ENCODE data around the gene PON3. TPM values are rescaled to one million over a fixed set of nuclear protein-coding genes. Genes with fewer than 3 reads are reported as not detected.

PON3 gene
- total RNA-seq, 1 experiment from 2014 or later: not detected

- H3K27ac ChIP-seq (ENCODE audit: insufficient read length, low read depth, low read length): no peak overlapping the region
- H4K91ac ChIP-seq (ENCODE audit: insufficient read length, low read depth, low read length): no peak overlapping the region
- no peak overlapping the region for H3K4ac ChIP-seq (ENCODE audit: low read depth, low read length)
- H3K23me2 ChIP-seq (ENCODE audit: insufficient read length, low read depth, low read length, poor library complexity, severe bottlenecking): no peaks in the 10 kb centered on the region
- H4K20me1 ChIP-seq (ENCODE audit: control insufficient read depth, insufficient read depth, insufficient read length): no peaks in the 10 kb centered on the region
- H4K8ac ChIP-seq (replicated peaks; ENCODE audit: insufficient read length, low read depth, low read length): no peak overlapping the region
- H3K23ac ChIP-seq (ENCODE audit: insufficient read length, low read depth, low read length): no peak overlapping the region
- no peak overlapping the region for H3K14ac ChIP-seq (ENCODE audit: insufficient read depth, low read length)
- H2AFZ ChIP-seq (ENCODE audit: low read length): no peak overlapping the region
- no peak for TF ChIP-seq CTCF (conservative IDR thresholded peaks at IDR 0.05)
- no CpG with 5 or more reads among the region's 2 CpGs for WGBS (ENCODE audit: extremely low coverage, insufficient read length, low lambda C conversion rate)
- Mint-ChIP-seq H3K36me3 (ENCODE audit: insufficient read depth in 1 of 3, low read depth in 3 of 3) (peaks cover 15 to 22% (median 16%) of the 10 kb centered on the region in 3 experiments), H3K27ac (peak overlapping the region in 1 of 3 experiments; percentile 44; a peak in 1 of 7 replicates), H3K4me3 (no peak overlapping the region), H3K4me1 (peaks cover 26 to 28% of the 10 kb centered on the region in 2 experiments), H3K9me3 (no peaks in the 10 kb centered on the region), H3K27me3 (ENCODE audit: low read depth) (no peaks in the 10 kb centered on the region)
- no peak overlapping the region for H4K5ac ChIP-seq (ENCODE audit: insufficient read length, low read depth, low read length)
- no peak overlapping the region for H3K9ac ChIP-seq (ENCODE audit: extremely low read depth, insufficient read length, low read length)
- H3K4me2 ChIP-seq (ENCODE audit: insufficient read depth, insufficient read length, low read length): no peak overlapping the region
- H2BK120ac ChIP-seq (ENCODE audit: low read depth, low read length, poor library complexity, severe bottlenecking): no peak overlapping the region
- H3K9me3 ChIP-seq (ENCODE audit: control insufficient read depth, low read depth, low read length): no peaks in the 10 kb centered on the region
- no peak overlapping the region for H2BK5ac ChIP-seq (ENCODE audit: insufficient read length, low read length)
- no peak overlapping the region for H3K56ac ChIP-seq (ENCODE audit: insufficient read length, low read depth, low read length)
- no peak for DNase-seq
- no peak overlapping the region for H2BK20ac ChIP-seq (ENCODE audit: low read depth, low read length, poor library complexity, severe bottlenecking)
- H2BK12ac ChIP-seq (ENCODE audit: insufficient read length, low read depth, low read length): no peak overlapping the region
- no peaks in the 10 kb centered on the region; the same call in 1 of the 2 replicates for H3K27me3 ChIP-seq (ENCODE audit: insufficient read depth, low read length)
- no peak overlapping the region for H3K18ac ChIP-seq (ENCODE audit: insufficient read length, low read depth, low read length)
- H2AK5ac ChIP-seq (ENCODE audit: insufficient read length, low read length): no peak overlapping the region
- H3K4me1 ChIP-seq (ENCODE audit: insufficient read depth, low read length): no peaks in the 10 kb centered on the region; the same call in 1 of the 2 replicates
- H3K79me1 ChIP-seq (ENCODE audit: insufficient read depth, low read depth, low read length, poor library complexity, severe bottlenecking): no peaks in the 10 kb centered on the region
- H2BK15ac ChIP-seq (ENCODE audit: low read depth, low read length): no peak overlapping the region
- H3T11ph ChIP-seq (ENCODE audit: low read length): no peak overlapping the region
- no peaks in the 10 kb centered on the region for H3K79me2 ChIP-seq (ENCODE audit: insufficient read depth, low read length)
Measured at GRCh38 chr7:95425694-95426093, 29.5 kb upstream of the PON3 start.
